Measurements from ENCODE around the gene RNF213.

Gene RNF213

DNA sequence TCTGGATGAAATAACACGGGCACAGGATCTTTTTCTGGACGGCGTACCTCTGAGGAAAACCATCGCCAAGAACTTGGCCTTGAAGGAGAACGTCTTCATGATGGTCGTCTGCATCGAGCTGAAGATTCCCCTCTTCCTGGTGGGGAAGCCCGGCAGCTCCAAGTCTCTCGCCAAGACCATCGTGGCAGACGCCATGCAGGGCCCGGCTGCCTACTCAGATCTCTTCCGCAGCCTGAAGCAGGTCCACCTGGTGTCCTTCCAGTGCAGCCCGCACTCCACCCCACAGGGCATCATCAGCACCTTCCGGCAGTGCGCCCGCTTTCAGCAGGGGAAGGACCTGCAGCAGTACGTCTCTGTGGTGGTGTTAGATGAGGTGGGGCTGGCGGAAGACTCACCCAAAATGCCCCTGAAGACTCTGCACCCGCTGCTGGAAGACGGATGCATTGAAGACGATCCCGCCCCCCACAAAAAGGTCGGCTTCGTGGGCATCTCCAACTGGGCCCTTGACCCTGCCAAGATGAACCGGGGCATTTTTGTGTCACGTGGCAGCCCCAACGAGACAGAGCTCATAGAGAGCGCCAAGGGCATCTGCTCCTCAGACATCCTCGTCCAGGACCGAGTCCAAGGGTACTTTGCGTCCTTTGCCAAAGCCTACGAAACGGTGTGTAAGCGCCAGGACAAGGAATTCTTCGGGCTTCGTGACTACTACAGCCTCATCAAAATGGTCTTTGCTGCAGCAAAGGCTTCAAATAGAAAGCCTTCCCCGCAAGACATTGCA, 86.0 kb downstream of the RNF213 start:
- Histone ChIP-seq H3K27ac (ENCODE audit: low read length) (no peak overlapping the region), H3K4me2 (ENCODE audit: low read length) (no peak overlapping the region), H3K4me3 (ENCODE audit: low read length) (no peak overlapping the region), H3K36me3 (replicated peaks; ENCODE audit: low read depth, low read length) (peaks cover 90% of the 10 kb centered on the region), H3K79me2 (ENCODE audit: low read length) (peaks cover 34% of the 10 kb centered on the region), H3K9ac (ENCODE audit: low read length) (no peak overlapping the region), H2AFZ (ENCODE audit: low read depth, low read length) (no peak overlapping the region), H4K20me1 (ENCODE audit: insufficient read depth, low read length) (peaks cover 57% of the 10 kb centered on the region), H3K4me1 (ENCODE audit: low read length) (no peaks in the 10 kb centered on the region), H3K27me3 (ENCODE audit: low read depth, low read length) (no peaks in the 10 kb centered on the region), H3K9me3 (ENCODE audit: insufficient read depth, low read length) (no peaks in the 10 kb centered on the region)
- TF ChIP-seq CTCF (IDR thresholded peaks at IDR 0.05; ENCODE audit: low read depth, low read length) (no peak), EZH2phosphoT487 (IDR thresholded peaks at IDR 0.05; ENCODE audit: low read depth) (no peak)

DNA sequence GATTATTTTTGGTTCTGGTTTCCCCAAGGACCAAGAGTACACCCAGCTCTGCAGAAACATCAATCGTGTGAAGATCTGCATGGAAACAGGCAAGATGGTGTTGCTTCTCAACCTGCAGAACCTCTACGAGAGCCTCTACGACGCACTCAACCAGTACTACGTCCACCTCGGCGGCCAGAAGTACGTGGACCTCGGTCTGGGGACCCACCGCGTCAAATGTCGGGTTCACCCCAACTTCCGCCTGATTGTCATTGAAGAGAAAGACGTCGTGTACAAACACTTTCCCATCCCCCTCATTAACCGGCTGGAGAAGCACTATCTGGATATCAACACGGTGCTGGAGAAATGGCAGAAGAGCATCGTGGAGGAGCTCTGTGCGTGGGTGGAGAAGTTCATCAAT, 86.9 kb downstream of the RNF213 start:
- peaks cover 91% of the 10 kb centered on the region for H3K36me3 ChIP-seq (replicated peaks; ENCODE audit: low read depth, low read length)
- no peak for TF ChIP-seq EZH2phosphoT487 (IDR thresholded peaks at IDR 0.05; ENCODE audit: low read depth)
- no peak for TF ChIP-seq CTCF (IDR thresholded peaks at IDR 0.05; ENCODE audit: low read depth, low read length)
- H3K9me3 ChIP-seq (ENCODE audit: insufficient read depth, low read length) = no peaks in the 10 kb centered on the region
- no peak overlapping the region for H3K4me3 ChIP-seq (ENCODE audit: low read length)
- H2AFZ ChIP-seq (ENCODE audit: low read depth, low read length) = no peak overlapping the region
- no peak overlapping the region for H3K27ac ChIP-seq (ENCODE audit: low read length)
- peaks cover 58% of the 10 kb centered on the region for H4K20me1 ChIP-seq (ENCODE audit: insufficient read depth, low read length)
- no peak overlapping the region for H3K4me2 ChIP-seq (ENCODE audit: low read length)
- no peaks in the 10 kb centered on the region for H3K4me1 ChIP-seq (ENCODE audit: low read length)
- H3K9ac ChIP-seq (ENCODE audit: low read length) = no peak overlapping the region
- H3K27me3 ChIP-seq (ENCODE audit: low read depth, low read length) = no peaks in the 10 kb centered on the region
- peaks cover 34% of the 10 kb centered on the region for H3K79me2 ChIP-seq (ENCODE audit: low read length)

DNA sequence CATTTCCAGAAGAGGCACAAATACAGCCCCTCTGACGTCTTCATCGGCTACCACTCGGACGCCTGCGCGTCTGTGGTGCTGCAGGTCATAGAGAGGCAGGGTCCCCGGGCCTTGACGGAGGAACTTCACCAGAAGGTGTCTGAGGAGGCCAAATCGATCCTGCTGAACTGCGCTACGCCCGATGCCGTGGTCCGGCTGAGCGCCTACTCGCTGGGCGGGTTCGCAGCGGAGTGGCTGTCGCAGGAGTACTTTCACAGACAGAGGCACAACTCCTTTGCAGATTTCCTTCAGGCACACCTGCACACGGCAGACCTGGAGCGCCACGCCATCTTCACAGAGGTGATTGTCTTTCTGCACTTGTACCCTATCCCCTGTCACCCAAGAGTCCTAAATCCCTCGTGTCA, 87.3 kb downstream of the RNF213 start:
- Histone ChIP-seq H2AFZ (ENCODE audit: low read depth, low read length) (no peak overlapping the region), H3K27me3 (ENCODE audit: low read depth, low read length) (no peaks in the 10 kb centered on the region), H3K4me1 (ENCODE audit: low read length) (no peaks in the 10 kb centered on the region), H3K27ac (ENCODE audit: low read length) (no peak overlapping the region), H3K4me2 (ENCODE audit: low read length) (no peak overlapping the region), H3K4me3 (ENCODE audit: low read length) (no peak overlapping the region), H3K9me3 (ENCODE audit: insufficient read depth, low read length) (no peaks in the 10 kb centered on the region), H4K20me1 (ENCODE audit: insufficient read depth, low read length) (peaks cover 62% of the 10 kb centered on the region), H3K36me3 (replicated peaks; ENCODE audit: low read depth, low read length) (peaks cover 95% of the 10 kb centered on the region), H3K9ac (ENCODE audit: low read length) (no peak overlapping the region), H3K79me2 (ENCODE audit: low read length) (peaks cover 34% of the 10 kb centered on the region)
- no peak for TF ChIP-seq CTCF (IDR thresholded peaks at IDR 0.05; ENCODE audit: low read depth, low read length)
- TF ChIP-seq EZH2phosphoT487 (IDR thresholded peaks at IDR 0.05; ENCODE audit: low read depth) = no peak

GRCh38 chr17:80348551-80349150, 88.0 kb downstream of the RNF213 start:
- peaks cover 32% of the 10 kb centered on the region for H3K79me2 ChIP-seq (ENCODE audit: low read length)
- H3K36me3 ChIP-seq (replicated peaks; ENCODE audit: low read depth, low read length) = peaks cover 94% of the 10 kb centered on the region
- TF ChIP-seq EZH2phosphoT487 (IDR thresholded peaks at IDR 0.05; ENCODE audit: low read depth) = no peak
- TF ChIP-seq CTCF (IDR thresholded peaks at IDR 0.05; ENCODE audit: low read depth, low read length) = no peak
- no peak overlapping the region for H3K4me2 ChIP-seq (ENCODE audit: low read length)
- no peak overlapping the region for H3K4me3 ChIP-seq (ENCODE audit: low read length)
- no peak overlapping the region for H2AFZ ChIP-seq (ENCODE audit: low read depth, low read length)
- no peaks in the 10 kb centered on the region for H3K27me3 ChIP-seq (ENCODE audit: low read depth, low read length)
- H3K9ac ChIP-seq (ENCODE audit: low read length) = no peak overlapping the region
- no peaks in the 10 kb centered on the region for H3K4me1 ChIP-seq (ENCODE audit: low read length)
- H3K9me3 ChIP-seq (ENCODE audit: insufficient read depth, low read length) = no peaks in the 10 kb centered on the region
- no peak overlapping the region for H3K27ac ChIP-seq (ENCODE audit: low read length)
- peaks cover 61% of the 10 kb centered on the region for H4K20me1 ChIP-seq (ENCODE audit: insufficient read depth, low read length)

All from OCI-LY3 (cell line).